IMR-90 (cell line): ENCODE results near the gene COL19A1. TPM values are rescaled to one million over a fixed set of nuclear protein-coding genes. Genes with fewer than 3 reads are reported as not detected.

Experiments
- ATAC-seq: fragments of 200-7000 bp; cut with Tn5 transposase; 2 replicates; pipeline ENCODE4 v1.9.1; 2020; ENCODE audit warnings: low read depth, mild to moderate bottlenecking, moderate library complexity
- BruUV-seq: library from RNA; stranded (reverse); fragments of 400-500 nt; replicated peaks from 2 replicates; lab custom pipeline; 2021; lab: Mats Ljungman, UMichigan
- CTCF ChIA-PET: fragments of 300-600 bp; formaldehyde crosslinking; extraction: SDS; loops from one replicate; lab custom pipeline; 2021; ENCODE audit warnings: antibody characterized with exemption; lab: Yijun Ruan, JAX
- POLR2A ChIA-PET: fragments of 300-600 bp; sonication (Branson Sonifier 250); formaldehyde crosslinking; loops from one replicate; lab custom pipeline; 2022; ENCODE audit warnings: antibody characterized with exemption; ENCODE audit not compliant: unreplicated experiment; lab: Charles Lee
- DNase-seq: peaks from one replicate; pipeline ENCODE4 v3.0.0; 2013
- H2AFZ ChIP-seq: replicated peaks from 2 replicates; pipeline ENCODE3; 2013; ENCODE audit warnings: low read length, mild to moderate bottlenecking; ENCODE audit not compliant: poor library complexity
- H2AK5ac ChIP-seq: 2 replicates; pipeline ENCODE4 v1.6.1; 2013; ENCODE audit warnings: low read depth, low read length, inconsistent platforms
- H2AK9ac ChIP-seq: replicated peaks from 2 replicates; pipeline ENCODE3; 2013; ENCODE audit warnings: mild to moderate bottlenecking, low read depth, low read length, moderate library complexity; ENCODE audit not compliant: poor library complexity
- H2BK120ac ChIP-seq: 2 replicates; pipeline ENCODE4 v1.6.1; 2013; ENCODE audit warnings: low read depth, low read length, inconsistent platforms
- H2BK15ac ChIP-seq: 3 replicates; pipeline ENCODE4 v1.6.1; 2013; ENCODE audit warnings: low read depth, low read length, inconsistent platforms
- H2BK20ac ChIP-seq: 2 replicates; pipeline ENCODE4 v1.6.1; 2013; ENCODE audit warnings: low read depth, mild to moderate bottlenecking, inconsistent platforms, low read length, moderate library complexity
- H2BK5ac ChIP-seq: 2 replicates; pipeline ENCODE4 v1.6.1; 2013; ENCODE audit warnings: mild to moderate bottlenecking, low read depth, low read length, inconsistent platforms; ENCODE audit not compliant: poor library complexity, severe bottlenecking
- H3K14ac ChIP-seq: replicated peaks from 2 replicates; pipeline ENCODE4 v1.6.1; 2013; ENCODE audit warnings: low read depth, low read length, inconsistent platforms
- H3K18ac ChIP-seq: 2 replicates; pipeline ENCODE4 v1.6.1; 2013; ENCODE audit warnings: low read depth, low read length, control low read depth
- H3K23ac ChIP-seq: 2 replicates; pipeline ENCODE4 v1.6.1; 2013; ENCODE audit warnings: low read depth, low read length, inconsistent platforms
- H3K27ac ChIP-seq: 2 replicates; pipeline ENCODE4 v1.5.1; 2013; ENCODE audit warnings: mild to moderate bottlenecking, control low read depth, low read length; ENCODE audit not compliant: insufficient read depth
- H3K27me3 ChIP-seq: 2 replicates; pipeline ENCODE4 v1.6.1; 2013; ENCODE audit warnings: low read length; ENCODE audit not compliant: control insufficient read depth, insufficient read depth
- H3K36me3 ChIP-seq: 2 replicates; pipeline ENCODE4 v1.6.1; 2013; ENCODE audit warnings: low read length, mixed read lengths; ENCODE audit not compliant: control insufficient read depth, insufficient read depth
- H3K4ac ChIP-seq: 2 replicates; pipeline ENCODE4 v1.6.1; 2013; ENCODE audit warnings: low read depth, low read length, inconsistent platforms
- H3K4me1 ChIP-seq: 2 replicates; pipeline ENCODE4 v1.6.1; 2013; ENCODE audit warnings: low read length, mixed read lengths; ENCODE audit not compliant: control insufficient read depth, insufficient read depth
- H3K4me2 ChIP-seq: 2 replicates; pipeline ENCODE4 v1.6.1; 2013; ENCODE audit warnings: low read depth, mild to moderate bottlenecking, control low read depth, low read length, moderate library complexity
- H3K4me3 ChIP-seq: 2 replicates; pipeline ENCODE4 v1.5.1; 2013; ENCODE audit warnings: low read depth, mild to moderate bottlenecking, control low read depth, low read length, moderate library complexity; ENCODE audit not compliant: insufficient read depth
- H3K56ac ChIP-seq: 2 replicates; pipeline ENCODE4 v1.6.1; 2013; ENCODE audit warnings: low read length, inconsistent platforms; ENCODE audit not compliant: insufficient read depth; ENCODE audit errors: extremely low read depth
- H3K79me1 ChIP-seq, 2 experiments: 2 replicates each; pipeline ENCODE4 v1.6.1; 2013; ENCODE audit warnings: low read length in 2 of 2, inconsistent platforms in 1 of 2, low read depth in 1 of 2
- H3K9ac ChIP-seq: 2 replicates; pipeline ENCODE4 v1.6.1; 2013; ENCODE audit warnings: low read depth, low read length, control low read depth
- H3K9me1 ChIP-seq: 2 replicates; pipeline ENCODE4 v1.6.1; 2013; ENCODE audit warnings: low read length, inconsistent platforms; ENCODE audit not compliant: insufficient read depth
- H3K9me3 ChIP-seq: 2 replicates; pipeline ENCODE4 v1.6.1; 2013; ENCODE audit warnings: low read length; ENCODE audit not compliant: control insufficient read depth, insufficient read depth
- H4K20me1 ChIP-seq: 2 replicates; pipeline ENCODE4 v1.6.1; 2013; ENCODE audit warnings: low read length, inconsistent platforms; ENCODE audit not compliant: insufficient read depth
- H4K5ac ChIP-seq: 2 replicates; pipeline ENCODE4 v1.6.1; 2013; ENCODE audit warnings: mild to moderate bottlenecking, low read depth, low read length, control low read depth
- H4K8ac ChIP-seq, 2 experiments: 2 replicates each; pipeline ENCODE4 v1.6.1; 2013; ENCODE audit warnings: low read depth in 2 of 2, low read length in 2 of 2, control low read depth in 1 of 2, inconsistent platforms in 1 of 2
- H4K91ac ChIP-seq: 2 replicates; pipeline ENCODE4 v1.6.1; 2013; ENCODE audit warnings: low read depth, low read length, inconsistent platforms; ENCODE audit not compliant: insufficient read depth
- CEBPB ChIP-seq: IDR thresholded peaks from 2 replicates; pipeline ENCODE4 v1.6.1; 2012; ENCODE audit warnings: low read depth, low read length, improper control_type of control experiment
- MAFK ChIP-seq: IDR thresholded peaks from 2 replicates; pipeline ENCODE4 v1.6.1; 2012; ENCODE audit warnings: low read depth, low read length, improper control_type of control experiment
- dilution Hi-C: fragments of 300-500 bp; cut with HindIII; formaldehyde crosslinking; loops from one replicate; pipeline ENCODE4 v1.14.3; 2018; ENCODE audit warnings: low sequenced_read_pairs; ENCODE audit not compliant: unreplicated experiment
- in situ Hi-C: fragments of 300-500 bp; cut with MboI; formaldehyde crosslinking; loops from 3 replicates; pipeline ENCODE4 v1.14.3; 2019; ENCODE audit warnings: low sequenced_read_pairs, inconsistent platforms, mixed read lengths
- intact Hi-C: fragments of 100-400 bp; cut with micrococcal nuclease; formaldehyde crosslinking; loops from 2 replicates; pipeline ENCODE4 v1.10.0; 2022
- polyA plus RNA-seq, 3 experiments: library from polyadenylated mRNA; depleted of rRNA; stranded (reverse); fragments of >200 nt; gene quantifications; 2 replicates each; pipeline ENCODE4 v1.2.3, GENCODE V29; 2012; ENCODE audit warnings: low replicate concordance in 1 of 3
- total RNA-seq: library from RNA; depleted of rRNA; stranded (reverse); fragments of >200 nt; gene quantifications from 2 replicates; pipeline ENCODE4 v1.2.3, GENCODE V29; 2012

COL19A1 gene
- total and polyA plus RNA-seq, 2 of the 4 experiments (the other 2 are of a cell fraction): under 0.01 TPM; not detected in 1

- dilution Hi-C loops: no loop called here
- in situ Hi-C loops: no loop called here
Measured at GRCh38 chr6:69817358-69817757, 49.0 kb upstream of the COL19A1 start.

More at GRCh38 chr6:69817358-69817757, 49.0 kb upstream of the COL19A1 start:
- H2BK5ac ChIP-seq: no peak overlapping the region
- no peaks in the 10 kb centered on the region for H4K20me1 ChIP-seq
- H4K91ac ChIP-seq: no peak overlapping the region
- no peak overlapping the region for H2BK20ac ChIP-seq
- H3K4me2 ChIP-seq: no peak overlapping the region
- H3K4ac ChIP-seq: no peak overlapping the region
- H3K79me1 ChIP-seq: no peaks in the 10 kb centered on the region
- intact Hi-C loops: no loop called here
- no peak overlapping the region for H2AK5ac ChIP-seq
- H3K56ac ChIP-seq: no peak overlapping the region
- DNase-seq (no peak), ATAC-seq (no peak)
- H3K9me1 ChIP-seq: no peaks in the 10 kb centered on the region
- ChIA-PET CTCF (no interaction called here), POLR2A (interaction anchor here (0.5 kb wide), 1 partner anchor 1786 kb away, joined by 3 read pairs; no protein-coding TSS in a partner anchor)
- no peak overlapping the region for H3K23ac ChIP-seq
- no peak overlapping the region for H4K5ac ChIP-seq
- no peak overlapping the region for H2AFZ ChIP-seq
- H3K27ac ChIP-seq: no peak overlapping the region
- H3K9ac ChIP-seq: no peak overlapping the region
- no peak overlapping the region for H3K4me3 ChIP-seq
- no peaks in the 10 kb centered on the region; the same call in 1 of the 2 replicates for H3K4me1 ChIP-seq
- TF ChIP-seq CEBPB (no peak), MAFK (no peak)
- H3K9me3 ChIP-seq: no peaks in the 10 kb centered on the region
- no peak overlapping the region for H4K8ac ChIP-seq
- H2BK120ac ChIP-seq: no peak overlapping the region
- H2BK15ac ChIP-seq: no peak overlapping the region
- no peak overlapping the region for H2AK9ac ChIP-seq
- no peaks in the 10 kb centered on the region for H3K27me3 ChIP-seq
- H3K36me3 ChIP-seq: no peaks in the 10 kb centered on the region
- no peak overlapping the region for H3K18ac ChIP-seq
- no peak overlapping the region for H3K14ac ChIP-seq
- BruUV-seq: no TSS peak
